Mucosa of stomach (tissue), 1 donor: Measurements from ENCODE around the gene EXOSC3.
A peak's percentile ranks its signal among the peaks of the same experiment; 100 is the strongest.
"Not testable (repeated sequence)": the region's sequence is repeated elsewhere in the genome, so short reads cannot be mapped to it uniquely, and the experiment has no call there.

Experiments used
- H3K27me3 ChIP-seq: one replicate; pipeline ENCODE4 v1.7.0; 2013; ENCODE audit warnings: mild to moderate bottlenecking, low read length; ENCODE audit not compliant: control insufficient read depth, insufficient read depth
- H3K36me3 ChIP-seq: one replicate; pipeline ENCODE4 v1.7.0; 2013; ENCODE audit warnings: low read length; ENCODE audit not compliant: control insufficient read depth, insufficient read depth
- H3K4me1 ChIP-seq: one replicate; pipeline ENCODE4 v1.7.0; 2013; ENCODE audit warnings: mild to moderate bottlenecking, low read length; ENCODE audit not compliant: control insufficient read depth, insufficient read depth
- H3K4me3 ChIP-seq: one replicate; pipeline ENCODE4 v1.7.0; 2013; ENCODE audit warnings: low read length
- H3K9ac ChIP-seq: one replicate; pipeline ENCODE4 v1.7.0; 2013; ENCODE audit warnings: mild to moderate bottlenecking, low read length, moderate library complexity
- H3K9me3 ChIP-seq: one replicate; pipeline ENCODE4 v1.7.0; 2013; ENCODE audit warnings: mild to moderate bottlenecking, low read length, moderate library complexity; ENCODE audit not compliant: control insufficient read depth
- donor health status: Pancreatic carcinoma.

The EXOSC3 gene

GRCh38 chr9:37784616-37785483 lies at the start of gene EXOSC3:
Gene EXOSC3 (minus strand): TSS chr9:37785064. CDS start chr9:37785044, 20 bp downstream.
- H3K4me3 ChIP-seq: peak within 1 kb of the TSS; percentile 85
- H3K36me3 ChIP-seq: no peaks in the 10 kb centered on the region
- H3K27me3 ChIP-seq: peaks cover 9% of the 10 kb centered on the region
- H3K4me1 ChIP-seq: peaks cover 8% of the 10 kb centered on the region
- H3K9me3 ChIP-seq: no peaks in the 10 kb centered on the region
- peak within 1 kb of the TSS; percentile 77 for H3K9ac ChIP-seq

- H3K36me3 ChIP-seq: no peaks in the 10 kb centered on the region
- no peaks in the 10 kb centered on the region for H3K4me1 ChIP-seq
- no peaks in the 10 kb centered on the region for H3K27me3 ChIP-seq
- H3K9me3 ChIP-seq: no peaks in the 10 kb centered on the region
- no peak overlapping the region for H3K9ac ChIP-seq
- no peak overlapping the region for H3K4me3 ChIP-seq
Measured at GRCh38 chr9:37827483-37828165, 42.8 kb upstream of the EXOSC3 start.

- H3K4me3 ChIP-seq, H3K27me3 ChIP-seq, H3K4me1 ChIP-seq, H3K36me3 ChIP-seq, H3K9ac ChIP-seq, H3K9me3 ChIP-seq: not testable (repeated sequence)
Measured at GRCh38 chr9:37825174-37825573, 40.3 kb upstream of the EXOSC3 start.

- Histone ChIP-seq H3K4me1 (no peaks in the 10 kb centered on the region), H3K36me3 (no peaks in the 10 kb centered on the region), H3K9ac (no peak overlapping the region), H3K27me3 (no peaks in the 10 kb centered on the region), H3K4me3 (no peak overlapping the region), H3K9me3 (no peaks in the 10 kb centered on the region)
Measured at GRCh38 chr9:37820142-37820541, 35.3 kb upstream of the EXOSC3 start.

- no peaks in the 10 kb centered on the region for H3K4me1 ChIP-seq
- H3K9me3 ChIP-seq: no peaks in the 10 kb centered on the region
- H3K27me3 ChIP-seq: no peaks in the 10 kb centered on the region
- no peak overlapping the region for H3K4me3 ChIP-seq
- H3K36me3 ChIP-seq: no peaks in the 10 kb centered on the region
- H3K9ac ChIP-seq: no peak overlapping the region
Measured at GRCh38 chr9:37818849-37819248, 34.0 kb upstream of the EXOSC3 start.

GRCh38 chr9:37812773-37813379 lies 28.0 kb upstream of the EXOSC3 start:
- Histone ChIP-seq H3K27me3 (no peaks in the 10 kb centered on the region), H3K36me3 (no peaks in the 10 kb centered on the region), H3K4me3 (no peak overlapping the region), H3K4me1 (no peaks in the 10 kb centered on the region), H3K9me3 (no peaks in the 10 kb centered on the region), H3K9ac (no peak overlapping the region)

GRCh38 chr9:37811906-37812476 lies 27.1 kb upstream of the EXOSC3 start:
- no peaks in the 10 kb centered on the region for H3K27me3 ChIP-seq
- no peak overlapping the region for H3K9ac ChIP-seq
- no peaks in the 10 kb centered on the region for H3K36me3 ChIP-seq
- H3K4me3 ChIP-seq: no peak overlapping the region
- no peaks in the 10 kb centered on the region for H3K4me1 ChIP-seq
- no peaks in the 10 kb centered on the region for H3K9me3 ChIP-seq

- H3K9ac ChIP-seq, H3K4me1 ChIP-seq, H3K4me3 ChIP-seq, H3K36me3 ChIP-seq, H3K9me3 ChIP-seq, H3K27me3 ChIP-seq: not testable (repeated sequence)
Measured at GRCh38 chr9:37809676-37810075, 24.8 kb upstream of the EXOSC3 start.

- no peak overlapping the region for H3K9ac ChIP-seq
- no peaks in the 10 kb centered on the region for H3K36me3 ChIP-seq
- H3K4me1 ChIP-seq: peaks cover 14% of the 10 kb centered on the region
- H3K9me3 ChIP-seq: no peaks in the 10 kb centered on the region
- H3K27me3 ChIP-seq: no peaks in the 10 kb centered on the region
- no peak overlapping the region for H3K4me3 ChIP-seq
Measured at GRCh38 chr9:37806271-37806670, 21.4 kb upstream of the EXOSC3 start.

- Histone ChIP-seq H3K36me3 (no peaks in the 10 kb centered on the region), H3K4me3 (peak overlapping the region; percentile 54), H3K9me3 (no peaks in the 10 kb centered on the region), H3K27me3 (no peaks in the 10 kb centered on the region), H3K4me1 (peaks cover 14% of the 10 kb centered on the region), H3K9ac (peak overlapping the region; percentile 80)
Measured at GRCh38 chr9:37801959-37802711, 17.3 kb upstream of the EXOSC3 start.

GRCh38 chr9:37801287-37801850 lies 16.5 kb upstream of the EXOSC3 start:
- H3K9ac ChIP-seq: peak overlapping the region; percentile 80
- peak overlapping the region; percentile 54 for H3K4me3 ChIP-seq
- no peaks in the 10 kb centered on the region for H3K36me3 ChIP-seq
- H3K9me3 ChIP-seq: no peaks in the 10 kb centered on the region
- H3K4me1 ChIP-seq: peaks cover 14% of the 10 kb centered on the region
- no peaks in the 10 kb centered on the region for H3K27me3 ChIP-seq
